WERI-Rb-1 (cell line): ENCODE results near the gene TRAPPC2L.

Source experiments
- DNase-seq: peaks from one replicate; pipeline ENCODE4 v3.0.0-alpha.2; 2020
- H3K27ac ChIP-seq: fragments of 250-450 bp; sonication (Bioruptor Pico); 2 replicates; pipeline ENCODE4 v1.5.1; 2020; ENCODE audit warnings: mild to moderate bottlenecking, moderate library complexity
- H3K27me3 ChIP-seq: fragments of 250-450 bp; sonication (Bioruptor Pico); 2 replicates; pipeline ENCODE4 v1.5.1; 2021; ENCODE audit warnings: mild to moderate bottlenecking, low read depth, moderate library complexity; ENCODE audit not compliant: insufficient read depth, severe bottlenecking
- H3K36me3 ChIP-seq: fragments of 250-450 bp; sonication (Bioruptor Pico); 2 replicates; pipeline ENCODE4 v1.5.1; 2020; ENCODE audit warnings: mild to moderate bottlenecking, moderate library complexity
- H3K4me3 ChIP-seq: 2 replicates; pipeline ENCODE4 v1.5.1; 2011; ENCODE audit warnings: low read depth, mild to moderate bottlenecking, control low read depth, low read length
- H3K9me3 ChIP-seq: fragments of 250-450 bp; sonication (Bioruptor Pico); 2 replicates; pipeline ENCODE4 v1.5.1; 2021; ENCODE audit warnings: mild to moderate bottlenecking, moderate library complexity; ENCODE audit not compliant: severe bottlenecking
- CTCF ChIP-seq: IDR thresholded peaks from 2 replicates; pipeline ENCODE4 v1.5.1; 2011; ENCODE audit warnings: low read depth, mild to moderate bottlenecking, control low read depth, inconsistent platforms, low read length

The TRAPPC2L gene

GRCh38 chr16:88863426-88863825, 6.5 kb downstream of the TRAPPC2L start:
- no peak for TF ChIP-seq CTCF
- Histone ChIP-seq H3K9me3 (no peaks in the 10 kb centered on the region), H3K4me3 (no peak overlapping the region), H3K36me3 (no peaks in the 10 kb centered on the region; the same call in 1 of the 2 replicates), H3K27me3 (no peaks in the 10 kb centered on the region), H3K27ac (no peak overlapping the region)
- no peak for DNase-seq

- H3K4me3 ChIP-seq, result no peak overlapping the region
- H3K9me3 ChIP-seq, result no peaks in the 10 kb centered on the region
- H3K36me3 ChIP-seq, result no peaks in the 10 kb centered on the region; the same call in 1 of the 2 replicates
- DNase-seq, result no peak
- TF ChIP-seq CTCF, result no peak
- H3K27me3 ChIP-seq, result no peaks in the 10 kb centered on the region
- H3K27ac ChIP-seq, result no peak overlapping the region
Measured at GRCh38 chr16:88864099-88864498, 7.2 kb downstream of the TRAPPC2L start.

- no peak for TF ChIP-seq CTCF
- Histone ChIP-seq H3K27ac (no peak overlapping the region), H3K27me3 (no peaks in the 10 kb centered on the region), H3K9me3 (no peaks in the 10 kb centered on the region), H3K36me3 (no peaks in the 10 kb centered on the region; the same call in 1 of the 2 replicates), H3K4me3 (no peak overlapping the region)
- DNase-seq, result no peak
Measured at GRCh38 chr16:88864521-88864920, 7.6 kb downstream of the TRAPPC2L start.

GRCh38 chr16:88865310-88865709, 8.4 kb downstream of the TRAPPC2L start:
- Histone ChIP-seq H3K36me3 (no peaks in the 10 kb centered on the region), H3K4me3 (no peak overlapping the region), H3K9me3 (no peaks in the 10 kb centered on the region), H3K27me3 (no peaks in the 10 kb centered on the region), H3K27ac (no peak overlapping the region)
- TF ChIP-seq CTCF, result no peak
- no peak for DNase-seq

- DNase-seq, result no peak
- H3K27me3 ChIP-seq, result no peaks in the 10 kb centered on the region
- no peak overlapping the region; the same call in 1 of the 2 replicates for H3K27ac ChIP-seq
- no peaks in the 10 kb centered on the region for H3K9me3 ChIP-seq
- TF ChIP-seq CTCF, result no peak
- H3K36me3 ChIP-seq, result no peaks in the 10 kb centered on the region
- H3K4me3 ChIP-seq, result no peak overlapping the region
Measured at GRCh38 chr16:88865742-88866141, 8.8 kb downstream of the TRAPPC2L start.

GRCh38 chr16:88866151-88866920, 9.4 kb downstream of the TRAPPC2L start, which contains the start of gene PABPN1L:
Gene PABPN1L, minus strand, starts transcription at chr16:88866660. Its CDS starts 54 bp downstream, at chr16:88866606.
- H3K27ac ChIP-seq, result peak within 1 kb of the TSS; percentile 52
- no peak within 1 kb of the TSS for H3K4me3 ChIP-seq
- TF ChIP-seq CTCF, result no peak
- no peaks in the 10 kb centered on the region for H3K9me3 ChIP-seq
- H3K36me3 ChIP-seq, result no peaks in the 10 kb centered on the region
- peak; percentile 63 for DNase-seq
- H3K27me3 ChIP-seq, result no peaks in the 10 kb centered on the region
